ENCODE measurements around the gene TRIAP1. TPM values are rescaled to one million over a fixed set of nuclear protein-coding genes. Genes with fewer than 3 reads are reported as not detected.

Gene TRIAP1
- total RNA-seq, 1 experiment from 2014 or later, result 73.1 TPM

Other genes with a start within 250 kb of the TRIAP1 start
- 2,135 and 2,569 TPM in 2 replicates for gene RPLP0, start 245.3 kb downstream of the TRIAP1 start, total RNA-seq (2014; rRNA removed; shearing (Covaris generic))
- gene PXN, start 180.7 kb downstream of the TRIAP1 start, total RNA-seq (2014; rRNA removed; shearing (Covaris generic)), result 136 and 156 TPM in 2 replicates
- gene RNU4-2, start 154.5 kb downstream of the TRIAP1 start, total RNA-seq (2014; rRNA removed; shearing (Covaris generic)), result under 0.01 TPM in 2 replicates
- gene RNU4-1, start 153.1 kb downstream of the TRIAP1 start, total RNA-seq (2014; rRNA removed; shearing (Covaris generic)), result under 0.01 TPM in 2 replicates
- gene SIRT4, start 144.1 kb downstream of the TRIAP1 start, total RNA-seq (2014; rRNA removed; shearing (Covaris generic)), result 1.3 and 1.4 TPM in 2 replicates
- not detected in 2 replicates for gene PLA2G1B, start 118.6 kb downstream of the TRIAP1 start, total RNA-seq (2014; rRNA removed; shearing (Covaris generic))
- 0.57 and 1.6 TPM in 2 replicates for gene MSI1, start 77.2 kb downstream of the TRIAP1 start, total RNA-seq (2014; rRNA removed; shearing (Covaris generic))
- 636 and 726 TPM in 2 replicates for gene COX6A1, start 8.3 kb downstream of the TRIAP1 start, total RNA-seq (2014; rRNA removed; shearing (Covaris generic))
- 19.8 and 22.3 TPM in 2 replicates for gene GATC, start 60 bp upstream of the TRIAP1 start, total RNA-seq (2014; rRNA removed; shearing (Covaris generic))
- 189 and 207 TPM in 2 replicates for gene SRSF9, start 23.4 kb upstream of the TRIAP1 start, total RNA-seq (2014; rRNA removed; shearing (Covaris generic))
- 570 and 573 TPM in 2 replicates for gene DYNLL1, start 49.7 kb upstream of the TRIAP1 start, total RNA-seq (2014; rRNA removed; shearing (Covaris generic))
- 30.2 and 39.2 TPM in 2 replicates for gene COQ5, start 82.8 kb upstream of the TRIAP1 start, total RNA-seq (2014; rRNA removed; shearing (Covaris generic))
- 46.2 and 85.2 TPM in 2 replicates for gene RNF10, start 88.0 kb upstream of the TRIAP1 start, total RNA-seq (2014; rRNA removed; shearing (Covaris generic))
- 54.7 and 60.3 TPM in 2 replicates for gene POP5, start 135.0 kb upstream of the TRIAP1 start, total RNA-seq (2014; rRNA removed; shearing (Covaris generic))
- 0.83 TPM in 1 of 2 replicates, not detected in the other for gene CABP1, start 194.2 kb upstream of the TRIAP1 start, total RNA-seq (2014; rRNA removed; shearing (Covaris generic))
- gene MLEC, start 240.8 kb upstream of the TRIAP1 start, total RNA-seq (2014; rRNA removed; shearing (Covaris generic)), result 105 and 120 TPM in 2 replicates